HG03439 (cell line): ENCODE results near the gene PPAT.

Experiments used
- ATAC-seq: cut with Tn5 transposase; IDR thresholded peaks from one replicate; pipeline ENCODE4 v1.9.1; 2021; ENCODE audit warnings: mild to moderate bottlenecking, moderate library complexity; ENCODE audit not compliant: unreplicated experiment

The PPAT gene

DNA sequence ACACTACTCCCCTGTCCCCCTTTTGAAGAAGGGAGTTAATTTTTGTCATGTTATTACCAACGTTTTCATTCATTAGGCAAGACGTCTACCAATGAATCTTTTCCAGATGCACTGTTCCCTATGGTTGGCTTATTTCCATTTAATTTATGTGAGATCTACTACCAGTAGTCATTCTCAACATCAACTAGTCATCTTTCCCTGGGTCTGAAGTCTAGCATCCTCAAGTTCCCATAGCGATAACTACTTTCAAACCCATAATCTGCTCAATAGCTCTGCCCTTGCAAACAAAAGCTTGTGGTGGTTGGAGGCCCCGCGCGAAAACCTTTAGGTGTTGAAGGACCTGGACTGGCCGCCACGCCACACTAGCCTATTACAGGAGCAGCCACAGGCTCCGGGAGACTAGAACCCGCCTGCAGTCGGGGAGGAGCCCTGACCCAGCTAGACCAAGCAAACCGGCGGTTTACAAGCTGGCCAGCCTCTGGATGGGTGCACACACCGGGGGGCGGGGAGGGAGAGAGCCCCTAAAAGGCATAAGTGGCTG, 746 bp downstream of the PPAT start:
- ATAC-seq: peak; percentile 15

DNA sequence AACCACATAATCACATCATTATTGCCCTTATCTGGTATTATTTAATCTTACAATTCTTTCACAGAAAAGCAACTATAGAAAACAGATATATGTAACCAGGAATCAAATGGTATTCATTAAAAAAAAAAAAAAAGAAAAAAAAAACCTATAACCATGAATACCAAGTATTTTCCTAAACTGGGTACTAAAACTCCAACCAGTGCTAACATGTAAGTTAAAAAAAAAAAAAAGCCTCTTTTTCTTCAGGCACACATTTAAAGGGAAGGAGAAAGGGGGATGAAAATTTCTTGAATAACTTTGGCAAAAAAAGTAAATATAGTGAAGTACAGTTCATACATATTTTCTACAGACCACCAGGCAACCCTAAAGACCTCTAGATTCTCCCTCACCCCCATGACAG, 2.1 kb downstream of the PPAT start:
- no peak for ATAC-seq

DNA sequence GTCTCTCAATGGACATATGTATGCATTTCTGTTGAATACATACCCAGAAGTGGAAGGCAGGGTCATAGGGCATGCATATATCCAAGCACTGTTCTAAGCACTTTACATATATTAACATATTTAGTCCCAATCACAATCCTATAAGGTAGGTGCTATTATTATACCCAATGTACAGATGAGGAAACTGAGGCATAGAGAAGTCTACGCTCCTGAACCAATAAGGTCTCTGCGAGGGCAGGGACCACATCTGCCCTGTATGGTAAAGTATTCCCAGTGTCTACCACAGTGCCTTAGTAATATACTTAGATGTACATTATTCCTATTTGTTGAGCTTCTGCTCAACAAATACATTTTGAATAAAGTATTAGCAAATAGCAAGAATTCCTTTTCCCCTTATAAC, 5.2 kb downstream of the PPAT start:
- ATAC-seq: no peak

DNA sequence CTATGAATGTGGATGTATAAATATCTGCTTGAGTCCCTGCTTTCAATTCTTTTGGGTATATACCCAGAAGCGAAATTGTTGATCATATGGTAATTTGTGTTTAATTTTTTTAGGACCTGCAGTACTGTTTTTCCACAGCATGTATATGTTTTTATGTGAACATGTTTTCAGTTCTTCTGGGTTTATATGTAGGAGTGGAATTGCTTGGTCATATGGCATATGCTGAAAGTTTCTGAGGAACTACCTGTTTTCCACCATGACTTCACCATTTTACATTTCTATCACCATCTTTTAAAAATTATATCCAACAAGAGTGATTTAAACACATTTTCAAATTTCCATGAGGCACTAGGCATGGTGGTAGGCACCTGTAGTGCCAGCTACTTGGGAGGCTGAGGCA, 8.2 kb downstream of the PPAT start:
- ATAC-seq: no peak

DNA sequence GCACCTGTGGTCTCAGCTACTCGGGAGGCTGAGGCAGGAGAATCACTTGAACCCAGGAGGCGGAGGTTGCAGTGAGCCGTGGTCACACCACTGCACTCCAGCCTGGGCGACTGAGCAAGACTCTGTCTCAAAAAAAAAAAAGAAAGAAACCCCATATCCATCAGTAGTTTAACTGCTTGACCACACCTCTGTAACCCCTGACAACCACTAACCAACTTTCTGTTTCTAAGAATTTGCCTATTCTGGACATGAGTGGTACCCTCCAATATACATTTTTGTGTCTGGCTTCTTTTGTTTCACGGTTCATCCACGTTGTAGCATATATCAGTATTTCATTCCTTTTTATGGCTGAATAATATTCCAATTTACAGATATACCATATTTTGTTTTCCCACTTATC, 9.1 kb downstream of the PPAT start:
- peak; percentile 90 for ATAC-seq

- no peak for ATAC-seq
Measured at GRCh38 chr4:56425518-56425917, 9.9 kb downstream of the PPAT start.

GRCh38 chr4:56424697-56425514, 10.5 kb downstream of the PPAT start:
- ATAC-seq: no peak

DNA sequence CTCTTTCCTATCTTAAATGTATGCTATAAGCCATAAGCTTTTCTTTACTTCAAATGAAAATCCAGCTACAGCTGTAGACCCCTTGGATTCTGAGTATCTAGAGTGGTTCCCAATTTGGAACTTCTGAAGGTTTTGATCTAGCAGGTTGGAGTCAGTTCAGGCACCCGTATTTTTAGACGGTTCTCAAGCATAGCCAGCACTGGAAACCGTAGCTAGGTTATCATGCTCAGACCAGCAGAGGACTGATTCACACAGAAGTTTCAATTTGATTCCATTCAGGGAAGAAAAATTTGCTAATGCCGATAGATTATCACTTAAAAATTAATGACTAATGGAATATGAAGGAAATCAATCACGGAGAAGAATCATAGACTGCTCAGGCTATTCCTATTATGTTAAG, 11.2 kb downstream of the PPAT start:
- ATAC-seq: no peak

- ATAC-seq: no peak
Measured at GRCh38 chr4:56417396-56417795, 18.0 kb downstream of the PPAT start.

GRCh38 chr4:56416349-56416748, 19.1 kb downstream of the PPAT start:
- ATAC-seq: no peak

DNA sequence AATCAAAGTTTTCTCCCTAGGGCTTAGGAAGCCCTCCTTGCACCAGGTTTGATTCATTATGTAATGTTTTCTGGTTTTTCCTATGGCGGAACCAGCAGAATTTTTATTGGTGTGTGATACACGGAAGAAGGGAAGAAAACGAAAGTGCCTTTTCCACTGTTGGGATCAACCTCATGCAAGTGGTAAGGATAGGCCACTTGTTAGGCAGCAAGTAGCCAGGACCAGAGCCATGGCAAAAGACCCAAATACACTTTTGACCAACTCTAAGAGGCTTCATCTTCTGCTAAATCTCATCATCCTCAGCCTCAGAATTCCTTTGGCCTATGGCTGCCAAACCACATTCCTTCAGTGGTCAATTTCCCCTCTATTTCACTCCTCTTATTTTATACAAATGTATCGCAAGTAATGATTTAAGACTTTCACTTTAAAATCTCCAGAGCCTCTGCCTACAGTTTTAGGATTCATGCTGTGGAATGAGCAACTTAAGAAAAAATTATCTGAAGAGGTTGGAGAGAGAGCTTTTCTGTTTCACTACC, 21.2 kb downstream of the PPAT start:
- no peak for ATAC-seq

DNA sequence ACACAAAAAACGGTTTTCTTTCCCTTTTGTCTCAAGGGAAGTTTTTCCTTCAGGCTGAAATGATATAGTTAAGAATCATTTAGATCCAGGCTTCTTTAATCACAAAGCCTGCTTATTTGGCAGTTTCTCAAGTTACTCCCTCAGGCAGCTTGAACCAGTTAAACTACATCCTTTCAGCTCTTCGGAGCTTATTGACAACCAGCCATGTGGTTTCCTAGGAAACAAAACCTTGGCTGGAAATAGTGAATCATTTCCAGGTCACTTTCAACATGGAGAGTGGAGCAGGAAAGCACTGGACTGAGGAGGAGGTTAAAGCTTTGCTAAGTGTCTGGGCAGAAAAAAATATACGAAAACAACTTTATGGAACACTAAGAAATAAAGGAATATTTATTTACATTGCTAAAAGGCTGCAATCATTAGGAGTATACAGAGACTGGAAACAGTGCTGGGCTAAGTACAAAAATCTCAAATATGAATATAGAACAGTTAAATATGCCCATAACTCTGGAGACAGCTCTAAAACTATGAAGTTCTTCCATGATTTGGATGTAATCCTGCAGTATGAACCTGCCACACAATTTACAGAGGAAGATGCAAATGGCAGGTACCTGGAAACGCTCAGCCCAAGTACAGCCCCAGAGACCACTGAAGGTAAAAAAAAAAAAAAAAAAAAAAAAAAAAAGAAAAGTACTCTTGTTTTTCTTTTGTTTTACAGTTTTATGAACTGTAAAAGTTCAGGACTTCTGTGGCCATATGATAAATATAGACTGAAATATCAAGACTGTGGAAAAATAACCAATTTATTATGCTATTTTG, 25.0 kb downstream of the PPAT start:
- no peak for ATAC-seq

GRCh38 chr4:56409511-56410090, 25.8 kb downstream of the PPAT start:
- ATAC-seq: no peak

GRCh38 chr4:56408978-56409377, 26.4 kb downstream of the PPAT start:
- no peak for ATAC-seq

DNA sequence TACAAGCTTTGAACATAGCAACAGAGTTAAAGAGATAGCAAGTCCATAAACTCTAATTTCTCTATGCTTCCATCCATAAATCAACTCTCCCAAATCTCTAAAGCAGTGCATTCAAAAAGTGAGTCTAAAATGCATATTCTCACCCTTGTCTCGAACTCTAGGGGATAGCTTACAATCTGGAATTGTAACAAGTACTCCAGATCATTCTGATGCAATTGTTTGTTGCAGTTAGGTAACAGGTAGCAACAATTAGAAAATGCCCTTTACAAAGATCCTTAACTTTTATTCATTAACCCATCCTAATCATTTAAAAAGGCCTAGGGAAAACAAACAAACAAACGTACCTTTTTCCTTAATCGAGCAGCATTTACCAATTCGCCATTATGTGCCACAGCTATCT, 29.3 kb downstream of the PPAT start:
- ATAC-seq: no peak

DNA sequence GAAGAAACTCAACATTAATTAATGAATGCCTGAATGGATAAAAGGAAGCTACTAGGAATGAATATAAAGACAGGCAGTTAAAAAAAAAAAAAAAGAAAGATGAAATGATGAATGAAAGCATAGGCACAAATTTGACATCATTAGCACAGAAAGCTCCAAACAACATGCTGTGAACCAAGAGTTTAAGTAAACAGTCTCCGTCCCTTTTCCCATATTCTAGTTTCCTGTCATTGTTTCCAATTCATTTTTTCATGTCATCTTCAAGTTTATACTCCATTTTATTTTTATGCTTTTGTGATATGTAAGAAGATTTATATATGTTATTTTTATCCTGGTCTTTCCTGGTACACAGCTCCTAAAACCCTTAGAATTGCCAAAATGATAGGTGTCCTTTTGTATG, 30.4 kb downstream of the PPAT start:
- ATAC-seq: no peak

DNA sequence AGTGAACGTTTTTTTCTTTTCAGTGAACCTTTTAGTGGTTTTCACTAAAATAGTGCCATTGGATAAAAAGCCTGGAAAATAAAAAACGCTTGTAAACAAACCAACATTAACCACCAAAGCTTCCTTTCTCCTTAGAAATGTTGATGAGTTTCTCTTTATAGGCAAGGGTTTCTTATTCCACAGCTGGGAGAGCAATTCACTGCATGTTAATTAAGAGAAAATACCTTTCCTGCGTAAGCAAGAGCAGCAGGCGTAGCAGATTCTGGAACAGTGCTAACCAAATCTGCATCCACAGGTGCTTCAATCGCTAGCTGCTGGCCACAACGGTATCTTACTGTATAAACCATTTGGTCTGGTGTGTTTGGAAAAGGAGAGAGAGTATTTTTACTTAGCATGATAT, 34.9 kb downstream of the PPAT start:
- no peak for ATAC-seq

- ATAC-seq: no peak
Measured at GRCh38 chr4:56391270-56391669, 44.1 kb downstream of the PPAT start.

DNA sequence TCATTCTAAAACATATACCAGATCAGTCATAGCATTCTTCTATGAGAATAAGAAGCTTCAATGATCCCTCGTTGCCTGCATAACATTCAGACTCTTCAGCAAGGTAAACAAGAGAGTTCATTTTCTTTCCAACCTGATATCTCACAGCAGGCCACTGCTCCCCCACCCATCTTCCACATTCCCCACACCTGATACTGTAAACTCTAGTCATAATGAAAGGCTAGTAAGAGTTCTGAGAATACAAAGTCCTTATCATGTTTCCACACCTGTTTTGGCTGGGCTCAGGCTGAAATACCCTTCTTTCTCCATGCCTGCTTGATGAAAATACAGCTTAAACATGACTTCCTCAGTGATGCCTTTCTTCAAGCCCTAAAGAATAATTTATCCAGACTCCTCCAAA, 45.9 kb downstream of the PPAT start:
- no peak for ATAC-seq

GRCh38 chr4:56388306-56388705, 47.1 kb downstream of the PPAT start:
- ATAC-seq: no peak
